GM18508 (cell line): ENCODE data around the gene OGN.
"Not testable (repeated sequence)": the region's sequence is repeated elsewhere in the genome, so short reads cannot be mapped to it uniquely, and the experiment has no call there.

Experiments used
- ATAC-seq: cut with Tn5 transposase; IDR thresholded peaks from one replicate; pipeline ENCODE4 v1.9.1; 2021; ENCODE audit warnings: moderate number of reproducible peaks; ENCODE audit not compliant: insufficient read depth, unreplicated experiment

The OGN gene, protein sequence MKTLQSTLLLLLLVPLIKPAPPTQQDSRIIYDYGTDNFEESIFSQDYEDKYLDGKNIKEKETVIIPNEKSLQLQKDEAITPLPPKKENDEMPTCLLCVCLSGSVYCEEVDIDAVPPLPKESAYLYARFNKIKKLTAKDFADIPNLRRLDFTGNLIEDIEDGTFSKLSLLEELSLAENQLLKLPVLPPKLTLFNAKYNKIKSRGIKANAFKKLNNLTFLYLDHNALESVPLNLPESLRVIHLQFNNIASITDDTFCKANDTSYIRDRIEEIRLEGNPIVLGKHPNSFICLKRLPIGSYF

DNA sequence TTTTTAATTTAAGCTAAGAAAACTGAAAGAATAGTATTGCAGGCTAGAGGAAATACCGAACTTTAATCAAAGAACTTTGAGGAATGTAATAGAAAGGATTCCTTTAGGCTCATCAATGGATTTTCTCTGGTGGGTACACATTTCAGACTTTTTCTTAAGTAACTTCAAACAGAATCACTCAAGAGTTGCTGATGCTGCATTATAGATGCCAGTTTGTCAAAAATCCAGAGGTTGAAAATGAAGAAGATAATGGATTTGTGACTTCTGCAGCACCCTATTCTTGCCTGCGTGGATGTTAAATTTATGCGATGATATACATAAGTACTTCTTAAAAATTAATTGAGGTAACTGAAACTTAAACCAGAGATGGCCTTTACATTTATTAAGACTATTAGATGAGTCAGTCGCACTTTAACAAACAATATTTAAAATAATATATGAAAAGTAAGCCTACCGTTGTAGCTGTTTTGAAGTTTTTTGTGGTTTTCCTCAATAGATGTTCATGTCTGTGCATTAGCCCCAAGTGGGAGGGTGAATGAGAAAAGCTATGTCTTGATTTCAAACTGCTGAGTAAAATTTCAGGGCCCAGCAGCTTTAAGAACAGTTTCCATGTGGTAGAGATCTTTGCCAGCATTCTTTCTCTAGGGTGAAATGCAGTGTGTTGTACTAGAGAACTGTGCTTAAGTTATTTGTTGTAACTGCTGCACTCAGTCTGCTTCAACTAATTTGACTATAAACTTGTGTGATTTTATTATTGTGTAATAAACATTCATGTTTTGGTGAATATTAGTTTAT lies at the start of gene OGN:
Gene OGN, minus strand, starts transcription at position 537 of the 795 bp plus-strand sequence. CDS start 1,171 bp downstream, outside the sequence.
- ATAC-seq, result no peak

GRCh38 chr9:92446536-92446935 lies 42.2 kb upstream of the OGN start:
- no peak for ATAC-seq

DNA sequence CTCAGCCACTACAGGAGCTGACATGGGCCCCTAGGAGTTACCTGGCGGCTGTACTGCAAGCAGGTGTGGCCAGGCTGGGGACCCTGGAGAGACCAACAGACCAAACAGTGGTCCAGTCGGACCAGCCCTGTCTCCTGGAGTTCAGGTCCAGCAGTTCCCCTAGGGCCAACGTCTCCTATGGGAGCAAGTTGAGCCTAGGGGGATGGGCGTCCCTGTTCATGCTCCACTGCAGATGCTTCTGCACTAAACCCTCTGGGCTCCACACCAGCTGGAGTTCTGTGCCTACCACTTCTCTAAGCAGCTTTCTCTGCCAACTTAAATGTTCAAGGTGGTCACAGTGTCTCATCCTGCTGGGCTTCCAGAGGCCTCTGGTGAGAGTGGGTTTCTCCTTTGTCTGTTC lies 40.5 kb upstream of the OGN start:
- no peak for ATAC-seq

DNA sequence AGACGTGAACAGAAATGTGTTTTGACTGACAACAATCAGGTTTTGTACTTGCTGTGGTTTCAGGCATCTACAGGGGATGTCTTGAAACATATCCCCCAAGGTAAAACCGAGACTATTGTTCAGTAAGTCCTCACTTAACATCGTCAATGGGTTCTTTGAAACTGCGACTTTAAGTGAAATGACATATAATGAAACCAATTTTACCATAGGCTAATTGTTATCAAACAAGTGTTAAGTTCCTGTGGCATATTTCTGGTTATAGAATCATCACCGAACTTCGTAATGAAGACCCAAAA lies 36.3 kb upstream of the OGN start:
- ATAC-seq, result no peak

DNA sequence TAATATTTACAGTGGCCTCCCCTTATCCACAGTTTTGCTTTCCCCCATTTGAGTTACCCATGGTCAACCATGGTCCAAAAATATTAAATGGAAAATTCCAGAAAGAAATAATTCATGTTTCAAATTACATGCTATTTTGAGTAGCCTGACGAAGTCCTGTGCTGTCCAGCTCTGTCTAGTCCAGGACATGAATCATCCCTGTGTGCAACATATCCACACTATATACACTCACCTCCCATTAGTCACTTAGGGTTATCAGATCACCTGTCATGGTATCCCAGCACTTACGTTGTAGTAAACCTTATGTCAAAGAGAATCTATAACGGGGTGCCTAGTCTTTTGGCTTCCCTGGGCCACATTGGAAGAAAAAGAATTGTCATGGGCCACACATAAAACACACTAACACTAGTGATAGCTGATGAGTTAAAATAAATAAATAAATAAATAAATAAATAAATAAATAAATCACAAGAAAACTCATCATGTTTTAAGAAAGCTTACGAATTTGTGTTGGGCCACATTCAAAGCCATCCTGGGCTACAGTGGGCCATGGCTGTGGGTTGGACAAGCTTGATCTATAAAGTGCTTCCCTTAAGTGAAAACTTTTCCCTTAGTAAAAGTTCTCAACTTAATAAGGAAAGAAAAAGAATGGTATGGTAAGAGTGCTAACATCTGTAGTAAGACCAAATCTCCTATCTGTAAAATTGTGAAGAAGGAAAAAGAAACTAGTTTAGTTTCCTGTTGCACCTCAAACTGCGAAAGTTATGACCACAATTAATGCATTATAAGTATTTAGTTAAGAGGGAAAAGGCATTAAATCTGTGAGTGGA lies 35.8 kb upstream of the OGN start:
- no peak for ATAC-seq

- ATAC-seq, result no peak
Measured at GRCh38 chr9:92438900-92439526, 34.6 kb upstream of the OGN start.

- ATAC-seq, result no peak
Measured at GRCh38 chr9:92435263-92435662, 30.9 kb upstream of the OGN start.

DNA sequence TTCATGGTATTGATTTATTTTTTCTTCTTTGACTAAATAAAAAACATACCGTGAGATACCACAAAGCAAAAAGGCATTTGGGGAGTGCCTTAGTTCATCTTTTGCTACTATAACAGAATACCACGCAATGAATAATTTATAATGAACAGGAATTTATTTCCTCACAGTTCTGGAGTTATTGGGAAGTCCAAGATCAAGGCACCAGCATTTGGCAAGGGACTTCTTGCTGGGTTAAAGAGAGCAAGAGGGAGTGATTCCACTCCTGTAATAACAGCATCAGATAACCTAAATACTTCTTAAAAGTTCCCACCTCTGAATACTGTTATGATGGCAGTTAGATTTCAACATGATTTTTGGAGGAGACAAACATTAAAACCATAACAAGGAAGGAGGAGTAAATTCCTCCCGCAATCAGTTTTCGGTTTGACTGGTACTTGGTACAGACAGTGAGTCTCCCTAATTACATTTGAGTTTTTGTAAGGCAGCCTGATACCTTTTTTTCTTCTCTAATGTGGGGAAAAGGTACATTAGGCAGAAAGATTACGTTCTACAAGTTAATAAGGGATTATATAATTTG lies 28.7 kb upstream of the OGN start:
- no peak for ATAC-seq

GRCh38 chr9:92432350-92432749 lies 28.0 kb upstream of the OGN start:
- no peak for ATAC-seq

- ATAC-seq, result no peak
Measured at GRCh38 chr9:92429836-92430235, 25.5 kb upstream of the OGN start.

DNA sequence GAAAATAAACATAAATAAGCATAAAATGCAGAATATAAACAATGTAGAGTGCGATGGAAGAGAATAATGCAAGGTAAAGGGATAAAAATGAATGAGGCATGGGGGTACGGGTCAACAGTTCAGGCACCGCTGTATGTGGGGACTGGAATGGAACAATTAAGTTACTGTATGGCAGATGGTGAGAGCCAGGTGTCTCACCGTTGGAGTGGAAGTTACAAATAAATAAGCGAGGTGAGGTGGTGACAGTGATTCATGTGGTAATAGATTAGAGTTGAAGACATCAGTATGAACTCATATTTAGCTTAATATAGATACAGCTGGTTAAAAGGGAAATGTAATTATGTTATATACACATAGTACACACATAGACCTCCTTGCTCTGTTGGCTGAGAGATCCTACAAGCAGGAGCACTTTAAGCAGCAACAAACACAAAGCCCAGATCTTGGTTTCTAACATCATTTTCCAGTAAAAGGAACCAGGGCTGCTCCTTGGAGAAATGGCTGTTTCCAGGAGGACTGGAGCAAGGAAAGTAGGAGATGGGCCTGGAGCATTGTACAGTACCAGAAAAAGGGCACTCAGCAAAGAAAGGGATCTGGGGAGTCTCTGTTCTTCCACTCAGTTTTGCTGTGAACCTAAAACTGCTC lies 22.2 kb upstream of the OGN start:
- no peak for ATAC-seq

DNA sequence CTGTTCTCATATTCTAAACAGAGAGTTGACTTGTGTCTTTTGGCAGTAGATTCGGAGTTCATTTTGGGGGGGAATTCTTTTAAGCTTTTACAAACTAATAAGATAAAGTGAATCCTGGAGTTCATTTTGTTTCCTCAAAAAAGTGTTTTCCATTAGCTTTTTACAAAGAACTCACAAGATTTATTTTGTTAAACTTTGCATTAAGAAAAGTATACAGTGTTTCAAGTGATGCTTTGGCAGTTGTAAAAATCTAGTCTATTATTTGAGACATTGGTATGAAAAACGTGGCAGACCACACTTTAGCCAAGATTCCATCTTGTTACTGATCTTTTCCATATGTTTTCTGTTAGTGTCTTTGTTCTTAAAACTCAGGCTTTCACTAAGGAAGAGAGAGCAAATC lies 21.1 kb upstream of the OGN start:
- no peak for ATAC-seq

DNA sequence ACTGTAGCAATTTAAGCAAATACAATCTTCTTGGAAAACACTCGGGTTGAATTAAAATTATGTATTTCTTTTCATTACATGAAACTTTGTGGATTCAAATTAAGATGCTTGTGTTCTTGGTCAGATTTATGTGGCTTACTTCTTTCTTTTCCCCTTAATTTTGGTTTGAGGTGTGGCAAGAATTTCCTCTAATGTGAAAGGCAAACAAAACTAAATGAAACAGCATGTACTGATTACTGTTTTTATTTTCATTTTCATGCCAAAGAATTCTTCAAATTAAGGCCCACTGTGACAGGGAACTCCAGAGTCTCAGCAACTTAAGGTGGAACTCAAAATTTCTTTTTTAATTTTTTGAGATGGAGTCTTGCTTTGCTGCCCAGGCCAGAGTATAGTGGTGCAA lies 20.0 kb upstream of the OGN start, which contains the start of gene OMD:
Gene OMD, minus strand, starts transcription at position 132 of the 400 bp plus-strand sequence. CDS start 6,913 bp downstream, outside the sequence.
- no peak for ATAC-seq

- ATAC-seq, result no peak
Measured at GRCh38 chr9:92423612-92424011, 19.2 kb upstream of the OGN start.

DNA sequence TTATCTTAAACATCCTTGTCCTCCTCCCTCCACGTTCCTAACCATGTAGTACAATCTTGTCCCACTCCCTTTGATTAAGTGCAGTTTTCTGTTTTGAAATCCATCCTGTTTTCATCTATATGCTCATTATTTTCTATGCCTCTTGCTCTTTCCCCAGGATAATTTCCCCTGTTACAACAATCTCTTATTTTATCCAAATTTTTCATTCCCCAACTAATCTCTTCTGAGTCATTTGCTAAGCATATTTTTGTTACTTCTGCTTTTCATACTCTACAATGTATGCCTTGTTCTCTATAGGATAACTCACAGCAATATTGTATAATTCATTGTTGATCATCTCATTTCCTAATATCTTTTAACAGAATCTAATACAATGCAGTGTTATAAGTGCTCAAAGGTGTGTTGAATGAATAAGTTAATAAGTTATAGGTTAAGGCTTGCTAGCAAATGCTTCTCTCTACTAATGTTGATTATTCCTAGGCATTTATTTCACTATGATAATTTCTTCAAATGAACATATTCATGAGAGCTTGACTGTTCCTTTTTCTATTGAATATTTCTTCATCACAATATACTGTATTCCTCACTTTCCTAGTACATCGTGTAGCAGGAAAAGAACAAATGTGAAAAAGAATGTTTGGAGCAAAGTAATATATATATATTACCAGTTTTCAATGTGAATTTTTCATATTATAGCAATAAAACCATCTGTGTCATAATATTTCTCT lies 18.4 kb upstream of the OGN start:
- ATAC-seq, result no peak

GRCh38 chr9:92414566-92414965 lies 10.2 kb upstream of the OGN start:
- ATAC-seq, result no peak

DNA sequence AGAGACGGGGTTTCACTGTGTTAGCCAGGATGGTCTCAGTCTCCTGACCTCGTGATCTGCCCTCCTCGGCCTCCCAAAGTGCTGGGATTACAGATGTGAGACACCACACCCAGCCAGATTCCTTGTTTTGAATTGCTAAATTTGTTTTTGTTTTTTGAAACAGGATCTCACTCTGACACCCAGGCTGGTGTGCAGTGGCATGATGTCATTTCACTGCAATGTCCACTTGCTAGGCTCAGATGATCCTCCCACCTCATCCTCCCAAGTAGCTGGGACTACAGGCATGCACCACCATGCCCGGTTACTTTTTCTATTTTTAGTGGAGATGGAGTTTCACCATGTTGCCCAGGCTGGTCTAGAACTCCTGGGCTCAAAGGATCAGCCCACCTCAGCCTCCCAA lies 6.8 kb upstream of the OGN start:
- not testable (repeated sequence) for ATAC-seq

GRCh38 chr9:92408747-92409478 lies 4.5 kb upstream of the OGN start:
- no peak for ATAC-seq
